ENCODE results near the gene HTR1A. TPM values are rescaled to one million over a fixed set of nuclear protein-coding genes. Genes with fewer than 3 reads are reported as not detected.

The HTR1A gene
- total RNA-seq, 1 donor = not detected

DNA sequence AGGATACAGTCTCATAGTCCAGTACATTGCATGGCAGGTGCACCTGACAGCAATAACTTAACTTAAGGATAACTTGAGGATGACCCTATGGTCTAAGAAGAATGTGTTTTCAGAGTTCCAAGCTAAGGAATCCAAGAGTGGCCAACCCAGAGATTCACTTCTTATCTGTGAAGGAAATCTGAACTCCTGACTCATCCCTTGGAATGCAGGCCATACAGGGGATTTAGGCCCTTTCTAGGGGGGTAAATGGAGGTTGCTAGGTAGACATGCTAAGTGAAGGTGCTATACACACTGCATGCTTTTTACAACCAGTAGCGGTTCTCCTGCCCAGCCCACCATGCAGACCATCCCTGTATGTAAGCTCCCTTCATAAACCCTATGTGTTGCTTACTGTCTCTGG lies 50.4 kb downstream of the HTR1A start:
- H3K4me2 ChIP-seq (ENCODE audit: insufficient read depth, low read length) = no peak overlapping the region
- H3K36me3 ChIP-seq (ENCODE audit: insufficient read depth, low read length) = no peaks in the 10 kb centered on the region
- H2AFZ ChIP-seq (ENCODE audit: low read length) = no peak overlapping the region
- H3K9me3 ChIP-seq (ENCODE audit: low read depth, low read length) = peaks cover 6% of the 10 kb centered on the region
- H4K20me1 ChIP-seq (ENCODE audit: insufficient read depth, low read length) = no peaks in the 10 kb centered on the region
- H3K4me1 ChIP-seq (ENCODE audit: insufficient read depth, low read length) = no peaks in the 10 kb centered on the region
- no peak overlapping the region for H3K27ac ChIP-seq (ENCODE audit: low read depth, low read length)
- no peaks in the 10 kb centered on the region for H3K27me3 ChIP-seq (ENCODE audit: insufficient read depth, low read length)
- no peak overlapping the region for H3K4me3 ChIP-seq (ENCODE audit: insufficient read depth, low read length)
- TF ChIP-seq, protein P1, sequence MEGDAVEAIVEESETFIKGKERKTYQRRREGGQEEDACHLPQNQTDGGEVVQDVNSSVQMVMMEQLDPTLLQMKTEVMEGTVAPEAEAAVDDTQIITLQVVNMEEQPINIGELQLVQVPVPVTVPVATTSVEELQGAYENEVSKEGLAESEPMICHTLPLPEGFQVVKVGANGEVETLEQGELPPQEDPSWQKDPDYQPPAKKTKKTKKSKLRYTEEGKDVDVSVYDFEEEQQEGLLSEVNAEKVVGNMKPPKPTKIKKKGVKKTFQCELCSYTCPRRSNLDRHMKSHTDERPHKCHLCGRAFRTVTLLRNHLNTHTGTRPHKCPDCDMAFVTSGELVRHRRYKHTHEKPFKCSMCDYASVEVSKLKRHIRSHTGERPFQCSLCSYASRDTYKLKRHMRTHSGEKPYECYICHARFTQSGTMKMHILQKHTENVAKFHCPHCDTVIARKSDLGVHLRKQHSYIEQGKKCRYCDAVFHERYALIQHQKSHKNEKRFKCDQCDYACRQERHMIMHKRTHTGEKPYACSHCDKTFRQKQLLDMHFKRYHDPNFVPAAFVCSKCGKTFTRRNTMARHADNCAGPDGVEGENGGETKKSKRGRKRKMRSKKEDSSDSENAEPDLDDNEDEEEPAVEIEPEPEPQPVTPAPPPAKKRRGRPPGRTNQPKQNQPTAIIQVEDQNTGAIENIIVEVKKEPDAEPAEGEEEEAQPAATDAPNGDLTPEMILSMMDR (IDR thresholded peaks at IDR 0.05; ENCODE audit: extremely low read depth, low read depth, low read length) = no peak
- no peaks in the 10 kb centered on the region for H3K79me2 ChIP-seq (ENCODE audit: insufficient read depth, low read length)
- DNase-seq (ENCODE audit: insufficient read length, low spot score, missing footprints) = no peak

Other genes starting within 250 kb of the HTR1A start
- 10.5 and 12.7 TPM in 2 replicates for gene RNF180, start 203.4 kb upstream of the HTR1A start, total RNA-seq